K562 (cell line): Measurements from ENCODE around the gene KLK3. TPM values are rescaled to one million over a fixed set of nuclear protein-coding genes. Genes with fewer than 3 reads are reported as not detected.
"Not testable (repeated sequence)": the region's sequence is repeated elsewhere in the genome, so short reads cannot be mapped to it uniquely, and the experiment has no call there.

ENCODE experiments used
- ATAC-seq: fragments of 200-7000 bp; cut with Tn5 transposase; 3 replicates; pipeline ENCODE4 v1.9.1; 2020; ENCODE audit warnings: moderate library complexity
- BruUV-seq: library from RNA; stranded (reverse); fragments of 400-500 nt; replicated peaks from 2 replicates; lab custom pipeline; 2021; lab: Mats Ljungman, UMichigan
- CTCF ChIA-PET: fragments of 300-600 bp; formaldehyde crosslinking; extraction: SDS; loops from one replicate; lab custom pipeline; 2021; ENCODE audit warnings: low intra/inter-chr PET ratio; lab: Yijun Ruan, JAX
- POLR2A ChIA-PET: fragments of 300-600, 350-650 bp; sonication (Branson Sonifier 250); formaldehyde crosslinking; extraction: SDS; loops from one replicate; lab custom pipeline; 2021; ENCODE audit warnings: antibody characterized with exemption, inconsistent platforms; lab: Yijun Ruan, JAX
- DNase-seq, 4 experiments: peaks; one replicate each; pipeline versions ENCODE4 v3.0.0 to v3.0.0-alpha.2; 2011 to 2018; ENCODE audit warnings: low spot score in 3 of 4, mixed read lengths in 3 of 4; ENCODE audit errors: extremely low read depth in 1 of 4
- FAIRE-seq: peaks from 2 replicates; lab custom pipeline; 2011; peaks lifted over from hg19 to GRCh38; lab: Jason Lieb, UNC
- H2AFZ ChIP-seq: 2 replicates; pipeline ENCODE4 v1.6.0; 2011; ENCODE audit warnings: low read depth, low read length, control low read depth, inconsistent platforms
- H3K27ac ChIP-seq: fragments of 200-600 bp; 3 replicates; pipeline ENCODE4 v1.8.0; 2011; ENCODE audit warnings: low read depth, mild to moderate bottlenecking, control low read depth, inconsistent platforms, low read length, moderate library complexity, mixed read lengths; ENCODE audit errors: extremely low read depth
- H3K27me3 ChIP-seq, 2 experiments: fragments of 300-600 bp in 1 of 2; 2 replicates in 1 of 2; 3 replicates in 1 of 2; pipeline versions ENCODE4 v1.6.0 to v1.8.0; 2011; ENCODE audit warnings: inconsistent platforms in 2 of 2, low read length in 2 of 2, mild to moderate bottlenecking in 1 of 2, mixed read lengths in 1 of 2, moderate library complexity in 1 of 2; ENCODE audit not compliant: control insufficient read depth in 2 of 2, insufficient read depth in 2 of 2
- H3K36me3 ChIP-seq: fragments of 300-600 bp; 3 replicates; pipeline ENCODE4 v1.8.0; 2011; ENCODE audit warnings: mild to moderate bottlenecking, low read length, inconsistent platforms; ENCODE audit not compliant: control insufficient read depth, insufficient read depth
- H3K4me1 ChIP-seq, 2 experiments: fragments of 200-600 bp in 1 of 2; replicated peaks in 1 of 2; 2 replicates in 1 of 2; 3 replicates in 1 of 2; pipeline versions ENCODE4 v1.5.1 to v1.8.0; 2011; ENCODE audit warnings: inconsistent platforms in 2 of 2, low read length in 2 of 2, mild to moderate bottlenecking in 1 of 2, mixed read lengths in 1 of 2, moderate library complexity in 1 of 2; ENCODE audit not compliant: control insufficient read depth in 2 of 2, insufficient read depth in 2 of 2
- H3K4me2 ChIP-seq: 2 replicates; pipeline ENCODE4 v1.6.1; 2011; ENCODE audit warnings: low read length, control low read depth, inconsistent platforms, mixed read lengths; ENCODE audit not compliant: insufficient read depth
- H3K4me3 ChIP-seq: fragments of 200-600 bp; sonication (generic), shearing (Covaris generic); 2 replicates; pipeline ENCODE4 v1.5.1; 2016; ENCODE audit warnings: control low read depth, inconsistent platforms
- H3K79me2 ChIP-seq: fragments of 200-600 bp; 3 replicates; pipeline ENCODE4 v1.8.0; 2011; ENCODE audit warnings: low read length, inconsistent platforms; ENCODE audit not compliant: control insufficient read depth, insufficient read depth
- H3K9ac ChIP-seq, 2 experiments: 2 replicates each; pipeline versions ENCODE4 v1.6.0 to v1.6.1; 2011; ENCODE audit warnings: low read depth in 2 of 2, low read length in 2 of 2, control low read depth in 1 of 2, inconsistent platforms in 1 of 2, mild to moderate bottlenecking in 1 of 2, mixed read lengths in 1 of 2; ENCODE audit not compliant: insufficient read depth in 1 of 2
- H3K9me1 ChIP-seq: one replicate; pipeline ENCODE4 v1.6.0; 2011; ENCODE audit warnings: inconsistent platforms, mild to moderate bottlenecking, low read length, moderate library complexity; ENCODE audit not compliant: control insufficient read depth, insufficient read depth
- H3K9me3 ChIP-seq: replicated peaks from 2 replicates; pipeline ENCODE4 v1.5.1; 2011; ENCODE audit warnings: low read depth, low read length, inconsistent platforms; ENCODE audit not compliant: control insufficient read depth, insufficient read depth
- H4K20me1 ChIP-seq: replicated peaks from 2 replicates; pipeline ENCODE4 v1.6.1; 2011; ENCODE audit warnings: low read length, inconsistent platforms, mixed read lengths; ENCODE audit not compliant: control insufficient read depth, insufficient read depth
- ATF7 ChIP-seq: fragments of 450-650 bp; IDR thresholded peaks from 2 replicates; pipeline ENCODE4 v1.7.1; 2014; ENCODE audit warnings: mild to moderate bottlenecking, moderate library complexity
- CREM ChIP-seq: IDR thresholded peaks from 2 replicates; pipeline ENCODE4 v1.6.1; 2014; ENCODE audit warnings: antibody characterized with exemption, low read depth
- EP400 ChIP-seq: fragments of 450-650 bp; IDR thresholded peaks from 2 replicates; pipeline ENCODE4 v1.6.1; 2017; ENCODE audit warnings: antibody characterized with exemption, mild to moderate bottlenecking, moderate library complexity
- GABPB1 ChIP-seq: sonication (generic); formaldehyde crosslinking; IDR thresholded peaks from 2 replicates; pipeline ENCODE4 v1.8.0; 2022; ENCODE audit warnings: mild to moderate bottlenecking, missing genetic modification reagents
- NFRKB ChIP-seq: fragments of 450-650 bp; IDR thresholded peaks from 2 replicates; pipeline ENCODE4 v1.6.1; 2016; ENCODE audit warnings: low read depth
- POLR2H ChIP-seq: IDR thresholded peaks from 2 replicates; pipeline ENCODE4 v1.6.1; 2016; ENCODE audit warnings: missing genetic modification characterization, low read depth, mild to moderate bottlenecking, control low read depth, missing compliant biosample characterization, moderate library complexity
- TAF1 ChIP-seq: IDR thresholded peaks from 2 replicates; pipeline ENCODE4 v1.6.1; 2011; ENCODE audit warnings: mild to moderate bottlenecking, low read length, moderate library complexity; ENCODE audit not compliant: insufficient read depth, control insufficient read depth, severe bottlenecking; ENCODE audit errors: extremely low read depth
- TBP ChIP-seq: optimal IDR thresholded peaks from 2 replicates; pipeline ENCODE3; 2011; ENCODE audit warnings: low read depth, low read length, improper control_type of control experiment
- ZNF512 ChIP-seq: IDR thresholded peaks from 2 replicates; pipeline ENCODE4 v1.6.1; 2016; ENCODE audit warnings: missing genetic modification characterization, missing compliant biosample characterization
- WGBS: fragments of 100-300 bp; shearing (Covaris generic); methylation state at CpG from one replicate; pipeline ENCODE4 v1.1.6; 2016; ENCODE audit warnings: low coverage, mixed read lengths; ENCODE audit not compliant: insufficient coverage; ENCODE audit errors: missing lambda C conversion rate; 5-methylcytosine and 5-hydroxymethylcytosine counted together
- in situ Hi-C: fragments of 300-500 bp; cut with MboI; formaldehyde crosslinking; loops from 4 replicates; pipeline ENCODE4 v1.15.0; 2018; ENCODE audit warnings: inconsistent platforms, mixed read lengths
- intact Hi-C: fragments of 100-400 bp; cut with micrococcal nuclease; formaldehyde crosslinking; loops from 2 replicates; pipeline ENCODE4 v1.14.2; 2022
- polyA plus RNA-seq, 8 experiments: library from polyadenylated mRNA; depleted of rRNA in 4 of 8; stranded (reverse) in 5 of 8; unstranded in 3 of 8; fragments of >200 nt; fragmentation: Nextera tagmentation in 2 of 8; fragmentation: Illumina TruSeq in 1 of 8; extraction: Ambion mirVana in 2 of 8; extraction: Trizol in 1 of 8; gene quantifications; 2 replicates each; pipeline versions ENCODE4 v1.2.1 to v1.2.3, GENCODE V29; 2011 to 2014; ENCODE audit warnings: inconsistent platforms in 1 of 8, missing spikeins in 1 of 8
- total RNA-seq, 7 experiments: library from RNA; depleted of rRNA in 6 of 7; stranded (reverse); fragments of >200 nt in 6 of 7; fragmentation: Illumina TruSeq in 2 of 7; extraction: Trizol in 2 of 7; gene quantifications; 2 replicates each; pipeline versions ENCODE4 v1.2.1 to v1.2.3, GENCODE V29; 2011 to 2021; ENCODE audit warnings: low replicate concordance in 1 of 7
- TF ChIP-seq, protein P1 (sequence below), 2 experiments: fragments of 450-650 bp in 1 of 2; sonication (generic) in 1 of 2; formaldehyde crosslinking in 1 of 2; IDR thresholded peaks in 1 of 2; conservative IDR thresholded peaks in 1 of 2; 2 replicates each; pipeline versions ENCODE4 v1.6.1 to v1.8.1; 2016 to 2023; ENCODE audit warnings: mild to moderate bottlenecking in 2 of 2, moderate library complexity in 2 of 2, inconsistent platforms in 1 of 2, missing genetic modification reagents in 1 of 2

Gene KLK3
- total and polyA plus RNA-seq, 9 of the 15 experiments (the other 6 are each of a cell fraction or from before 2014, with no cell fraction given), result not detected

DNA sequence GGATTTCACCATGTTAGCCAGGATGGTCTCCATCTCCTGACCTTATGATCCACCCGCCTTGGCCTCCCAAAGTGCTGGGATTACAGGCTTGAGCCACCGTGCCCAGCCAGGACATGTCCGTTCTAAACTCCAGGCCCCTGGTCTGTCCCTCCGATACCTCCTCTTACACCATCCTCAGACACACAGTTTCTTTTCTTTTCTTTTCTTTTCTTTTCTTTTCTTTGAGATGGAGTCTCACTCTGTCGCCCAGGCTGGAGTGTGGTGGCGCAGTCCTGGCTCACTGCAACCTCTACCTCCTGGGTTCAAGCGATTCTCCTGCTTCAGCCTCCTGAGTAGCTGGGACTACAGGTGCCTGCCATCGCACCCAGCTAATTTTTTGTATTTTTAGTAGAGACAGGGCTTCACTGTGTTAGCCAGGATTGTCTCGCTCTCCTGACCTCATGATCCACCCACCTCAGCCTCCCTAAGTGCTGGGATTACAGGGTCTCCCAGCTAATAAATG is 41.4 kb downstream of the KLK3 start:
- H3K27ac ChIP-seq, DNase-seq, H3K9me1 ChIP-seq, ATAC-seq, intact Hi-C loops, H3K36me3 ChIP-seq, BruUV-seq, H3K79me2 ChIP-seq, CTCF ChIA-PET, H3K4me3 ChIP-seq, H3K9me3 ChIP-seq, FAIRE-seq, in situ Hi-C loops, H4K20me1 ChIP-seq: not testable (repeated sequence)
- Histone ChIP-seq H3K9ac (0 out of 4 replicates have a peak overlapping the region, but pooled peaks of 1 of the 2 experiments have one; percentile 29), H2AFZ (peak overlapping the region; percentile 63; the same call in 1 of the 2 replicates), H3K4me1 (peaks cover 0 to 11% of the 10 kb centered on the region in 2 experiments; a peak in 3 of 5 replicates), H3K27me3 (peaks cover 0 to 14% of the 10 kb centered on the region in 2 experiments; a peak in 2 of 5 replicates), H3K4me2 (peak overlapping the region; percentile 38; the same call in 1 of the 2 replicates)
- TF ChIP-seq NFRKB (peak; percentile 52), POLR2H (peak; percentile 61)
- 36% methylated on average over 6 of the region's 9 CpGs for WGBS
- POLR2A ChIA-PET, result interaction anchor here (0.7 to 1.5 kb wide), 3 partner anchors 10 to 91 kb away, joined by 3 to 6 read pairs (median 3); no protein-coding TSS in a partner anchor

- in situ Hi-C loops, result no loop called here
- CTCF ChIA-PET, result no interaction called here
- Histone ChIP-seq H3K9ac (peak overlapping the region in 1 of 2 experiments; percentile 29; a peak in 1 of 4 replicates), H3K4me1 (peaks cover 0 to 11% of the 10 kb centered on the region in 2 experiments; a peak in 3 of 5 replicates), H3K27ac (no peak overlapping the region), H3K79me2 (no peaks in the 10 kb centered on the region), H3K36me3 (no peaks in the 10 kb centered on the region), H3K9me3 (0 out of 2 replicates have a peak, but pooled peaks cover 3% of the 10 kb centered on the region), H3K4me2 (peak overlapping the region; percentile 38; the same call in 1 of the 2 replicates), H3K27me3 (peaks cover 0 to 14% of the 10 kb centered on the region in 2 experiments; a peak in 2 of 5 replicates), H4K20me1 (no peaks in the 10 kb centered on the region), H3K4me3 (no peak overlapping the region), H2AFZ (peak overlapping the region; percentile 63; the same call in 1 of the 2 replicates), H3K9me1 (peaks cover 4% of the 10 kb centered on the region)
- WGBS, result 7% methylated on average over 6 of the region's 6 CpGs
- FAIRE-seq, result peak; percentile 15
- intact Hi-C loops, result no loop called here
- DNase-seq, result peak; percentile 40 to 67 (median 54)
- POLR2A ChIA-PET, result interaction anchor here (1.5 kb wide), 1 partner anchor 92 kb away, joined by 6 read pairs; no protein-coding TSS in a partner anchor
- no TSS peak for BruUV-seq
- peak; percentile 77 for ATAC-seq
- TF ChIP-seq TAF1 (no peak), GABPB1 (CRISPR knock-in tag) (0 out of 2 replicates have a peak, but pooled peaks have one; percentile 29), ATF7 (peak; percentile 93), TBP (peak; percentile 73), ZNF512 (no peak), EP400 (peak; percentile 41; the same call in 1 of the 2 replicates), CREM (peak; percentile 83)
- TF ChIP-seq, protein P1, sequence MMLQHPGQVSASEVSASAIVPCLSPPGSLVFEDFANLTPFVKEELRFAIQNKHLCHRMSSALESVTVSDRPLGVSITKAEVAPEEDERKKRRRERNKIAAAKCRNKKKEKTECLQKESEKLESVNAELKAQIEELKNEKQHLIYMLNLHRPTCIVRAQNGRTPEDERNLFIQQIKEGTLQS (IDR thresholded peaks at IDR 0.05), result peak; percentile 99
- TF ChIP-seq, protein P1 (CRISPR knock-in tag; conservative IDR thresholded peaks at IDR 0.05), result peak; percentile 98
Observed at GRCh38 chr19:50896591-50897190, 42.0 kb downstream of the KLK3 start.
